COR-L47 (cell line): ENCODE data around the gene DHTKD1.
"Not testable (repeated sequence)": the region's sequence is repeated elsewhere in the genome, so short reads cannot be mapped to it uniquely, and the experiment has no call there.

Experiments
- DNase-seq: peaks from one replicate; lab custom pipeline; 2025; lab: John Stamatoyannopoulos, UW

The DHTKD1 gene

GRCh38 chr10:12067336-12067735 lies 1.4 kb upstream of the DHTKD1 start:
- no peak for DNase-seq

- not testable (repeated sequence) for DNase-seq
Observed at GRCh38 chr10:12071441-12071840, 2.7 kb downstream of the DHTKD1 start.

- no peak for DNase-seq
Observed at GRCh38 chr10:12073526-12073925, 4.8 kb downstream of the DHTKD1 start.

- no peak for DNase-seq
Observed at GRCh38 chr10:12077580-12078180, 8.9 kb downstream of the DHTKD1 start.

GRCh38 chr10:12081470-12081869 lies 12.7 kb downstream of the DHTKD1 start:
- DNase-seq = no peak

- no peak for DNase-seq
Observed at GRCh38 chr10:12081879-12082557, 13.3 kb downstream of the DHTKD1 start.

- DNase-seq = no peak
Observed at GRCh38 chr10:12088919-12089318, 20.2 kb downstream of the DHTKD1 start.

GRCh38 chr10:12091421-12091820 lies 22.7 kb downstream of the DHTKD1 start:
- no peak for DNase-seq

GRCh38 chr10:12097361-12097760 lies 28.6 kb downstream of the DHTKD1 start:
- DNase-seq = not testable (repeated sequence)

GRCh38 chr10:12097791-12098190 lies 29.0 kb downstream of the DHTKD1 start:
- peak; percentile 74 for DNase-seq

- no peak for DNase-seq
Observed at GRCh38 chr10:12098966-12099365, 30.2 kb downstream of the DHTKD1 start.

- DNase-seq = no peak
Observed at GRCh38 chr10:12103802-12104201, 35.0 kb downstream of the DHTKD1 start.

- no peak for DNase-seq
Observed at GRCh38 chr10:12107781-12108180, 39.0 kb downstream of the DHTKD1 start.

- no peak for DNase-seq
Observed at GRCh38 chr10:12109286-12109685, 40.5 kb downstream of the DHTKD1 start.

- no peak for DNase-seq
Observed at GRCh38 chr10:12111528-12111927, 42.8 kb downstream of the DHTKD1 start.

GRCh38 chr10:12113627-12114026 lies 44.9 kb downstream of the DHTKD1 start:
- DNase-seq = no peak

- no peak for DNase-seq
Observed at GRCh38 chr10:12121673-12122072, 52.9 kb downstream of the DHTKD1 start.

- DNase-seq = peak; percentile 68
Observed at GRCh38 chr10:12129222-12130111, 60.7 kb downstream of the DHTKD1 start, which contains the start of gene SEC61A2. TSS of gene SEC61A2 (plus strand) at chr10:12129677. CDS start at chr10:12129788, 111 bp downstream.

- DNase-seq = peak; percentile 40
Observed at GRCh38 chr10:12130237-12130872, 61.6 kb downstream of the DHTKD1 start.

GRCh38 chr10:12135631-12136030 lies 66.9 kb downstream of the DHTKD1 start:
- no peak for DNase-seq

GRCh38 chr10:12140038-12140437 lies 71.3 kb downstream of the DHTKD1 start:
- no peak for DNase-seq

GRCh38 chr10:12144538-12144937 lies 75.8 kb downstream of the DHTKD1 start:
- no peak for DNase-seq
